Inferior parietal cortex (tissue), 1 donor: ENCODE measurements around the gene LRRC1.

ENCODE experiments used
- DNase-seq: peaks from one replicate; pipeline ENCODE4 v3.0.0-alpha.2; 2016; ENCODE audit errors: extremely low spot score

LRRC1 gene

GRCh38 chr6:53887316-53887715 lies 92.5 kb downstream of the LRRC1 start:
- no peak for DNase-seq

- no peak for DNase-seq
These were observed 94.1 kb downstream of the LRRC1 start for GRCh38 chr6:53888931-53889330.

GRCh38 chr6:53889365-53889764 lies 94.6 kb downstream of the LRRC1 start:
- no peak for DNase-seq

GRCh38 chr6:53892707-53893106 lies 97.9 kb downstream of the LRRC1 start:
- DNase-seq = no peak

GRCh38 chr6:53894091-53894490 lies 99.3 kb downstream of the LRRC1 start:
- no peak for DNase-seq

GRCh38 chr6:53896196-53896595 lies 101.4 kb downstream of the LRRC1 start:
- DNase-seq = no peak

- no peak for DNase-seq
These were observed 103.4 kb downstream of the LRRC1 start for GRCh38 chr6:53898026-53898795.

- no peak for DNase-seq
These were observed 104.7 kb downstream of the LRRC1 start for GRCh38 chr6:53899512-53899911.

GRCh38 chr6:53903357-53903756 lies 108.6 kb downstream of the LRRC1 start:
- DNase-seq = no peak

- DNase-seq = no peak
These were observed 111.3 kb downstream of the LRRC1 start for GRCh38 chr6:53906103-53906502.

- no peak for DNase-seq
These were observed 112.0 kb downstream of the LRRC1 start for GRCh38 chr6:53906842-53907241.

GRCh38 chr6:53910834-53911233 lies 116.0 kb downstream of the LRRC1 start:
- peak; percentile 83 for DNase-seq

GRCh38 chr6:53912661-53913060 lies 117.9 kb downstream of the LRRC1 start:
- no peak for DNase-seq

GRCh38 chr6:53913286-53913685 lies 118.5 kb downstream of the LRRC1 start:
- DNase-seq = no peak

- no peak for DNase-seq
These were observed 120.4 kb downstream of the LRRC1 start for GRCh38 chr6:53915026-53915691.

- no peak for DNase-seq
These were observed 122.1 kb downstream of the LRRC1 start for GRCh38 chr6:53916804-53917463.

- DNase-seq = no peak
These were observed 122.6 kb downstream of the LRRC1 start for GRCh38 chr6:53917464-53917842.

GRCh38 chr6:53918854-53919510 lies 124.2 kb downstream of the LRRC1 start:
- no peak for DNase-seq

GRCh38 chr6:53919881-53920360 lies 125.1 kb downstream of the LRRC1 start:
- DNase-seq = no peak

- DNase-seq = no peak
These were observed 126.1 kb downstream of the LRRC1 start for GRCh38 chr6:53920881-53921280.

- DNase-seq = no peak
These were observed 126.8 kb downstream of the LRRC1 start for GRCh38 chr6:53921639-53922038.

- DNase-seq = no peak
These were observed 127.8 kb downstream of the LRRC1 start for GRCh38 chr6:53922539-53922981.
